Frontal cortex (tissue), 4 donors: ENCODE results near the gene GASK1A. TPM values are rescaled to one million over a fixed set of nuclear protein-coding genes. Genes with fewer than 3 reads are reported as not detected.

Experiments
- DNase-seq, 2 donors: peaks; one replicate each; pipeline ENCODE4 v3.0.0; 2012; ENCODE audit warnings: low spot score in 2 of 2
- FAIRE-seq: peaks from 2 replicates; lab custom pipeline; 2012; peaks lifted over from hg19 to GRCh38; lab: Jason Lieb, UNC
- total RNA-seq: library from RNA; depleted of rRNA; stranded (reverse); fragments of >200 nt; gene quantifications from one replicate; pipeline ENCODE4 v1.2.3, GENCODE V29; 2014
- donor health status: control.
- donor health status: control.
- donor health status: control.

GASK1A gene
- total RNA-seq, 1 donor from 2014 or later, result 4.5 TPM

DNA sequence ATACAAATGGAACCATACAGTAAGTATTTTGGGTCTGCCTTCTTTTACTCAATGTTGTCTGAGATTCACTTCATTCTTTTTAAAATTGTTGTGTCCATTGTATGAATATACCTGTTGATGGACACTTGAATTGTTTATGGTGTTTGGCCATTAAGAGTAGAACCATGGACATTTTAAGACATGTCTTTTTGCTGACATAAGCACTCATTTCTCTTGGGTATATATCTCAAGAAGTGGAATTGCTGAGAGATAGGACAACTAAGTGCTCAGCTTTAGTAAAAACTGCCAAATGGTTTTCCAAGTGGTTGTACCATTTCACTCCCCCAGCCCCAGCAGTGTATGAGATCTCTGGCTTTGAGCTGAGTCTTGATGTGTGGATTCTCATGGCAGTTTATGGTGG is 98.6 kb downstream of the GASK1A start:
- no peak for DNase-seq
- no peak for FAIRE-seq

DNA sequence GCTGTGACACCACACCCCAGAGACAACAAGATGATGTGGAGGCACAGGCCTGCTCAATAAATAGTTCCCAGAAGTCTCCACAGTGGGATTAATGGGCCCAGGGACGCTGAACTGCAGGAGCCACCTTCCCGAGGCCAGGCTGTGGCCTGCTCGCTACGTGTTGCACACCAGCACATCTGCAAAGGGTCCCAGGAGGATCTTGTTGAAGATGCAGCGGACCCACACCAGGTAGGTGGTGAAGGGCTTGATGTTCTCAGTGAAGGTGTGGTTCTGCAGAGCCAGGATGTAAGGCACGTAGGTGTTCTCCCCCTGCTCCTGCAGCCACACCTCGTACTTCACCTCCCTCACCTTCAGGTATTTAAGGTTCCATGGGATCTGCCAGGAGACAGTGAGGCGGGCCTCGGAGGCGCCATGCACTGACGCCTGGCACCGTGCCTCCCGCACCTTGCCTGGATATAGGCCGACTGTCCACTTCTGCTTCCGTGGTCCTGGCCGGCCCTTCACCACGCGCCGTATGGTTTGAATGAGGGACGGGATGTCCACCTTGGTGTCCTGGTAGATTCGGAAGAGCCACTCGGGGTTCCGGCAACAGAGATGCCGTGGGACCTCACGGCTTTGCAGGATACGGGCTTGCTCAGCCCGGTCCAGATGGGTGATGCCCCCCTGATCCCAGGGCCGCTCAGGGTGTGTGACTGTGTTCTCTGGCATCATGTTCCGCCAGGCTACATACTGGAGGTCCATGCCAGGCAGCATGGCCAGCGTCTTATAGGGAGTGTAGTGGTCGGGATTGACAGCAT is 100.6 kb downstream of the GASK1A start:
- no peak for DNase-seq
- FAIRE-seq, result no peak

DNA sequence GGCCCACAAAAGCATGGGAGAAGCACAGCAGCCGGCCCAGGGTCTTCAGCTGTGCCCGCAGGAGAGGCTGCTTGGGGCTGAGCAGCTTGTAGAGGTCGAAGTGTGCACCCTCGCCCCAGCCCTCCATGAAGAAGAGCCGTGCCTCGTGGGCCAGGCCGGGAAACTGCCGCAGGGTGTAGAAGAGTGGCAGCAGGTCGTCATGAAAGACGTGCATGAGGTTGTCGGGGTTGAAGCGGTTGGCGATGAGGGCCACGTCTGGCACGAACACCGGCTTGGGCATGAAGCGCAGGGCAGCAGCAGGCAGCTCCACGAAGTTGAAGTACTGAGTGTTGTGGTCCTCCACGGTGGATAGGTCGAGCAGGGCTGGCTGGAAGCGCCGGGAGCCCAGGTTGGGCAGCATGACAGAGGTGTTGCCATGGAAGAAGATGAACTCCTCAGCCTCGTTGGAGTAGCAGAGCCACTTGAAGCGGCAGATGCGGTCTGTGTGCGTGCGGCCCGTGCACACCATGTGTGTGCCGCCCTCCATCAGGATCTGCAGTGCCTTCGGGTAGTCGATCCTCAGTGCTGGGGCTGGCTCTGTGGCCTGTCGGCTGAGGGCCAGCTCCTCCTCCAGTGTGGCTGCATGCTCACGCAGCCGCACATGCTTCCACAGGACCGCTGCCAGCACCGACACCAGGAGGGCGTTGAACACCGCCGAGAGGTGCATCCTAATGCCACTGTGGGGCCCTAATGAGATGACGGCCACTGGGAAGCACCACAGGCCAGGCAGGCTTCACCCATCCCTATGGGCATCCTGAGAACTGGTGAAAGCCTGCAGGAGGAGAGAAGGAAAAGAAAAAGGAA is 101.8 kb downstream of the GASK1A start:
- no peak for DNase-seq
- FAIRE-seq, result no peak

DNA sequence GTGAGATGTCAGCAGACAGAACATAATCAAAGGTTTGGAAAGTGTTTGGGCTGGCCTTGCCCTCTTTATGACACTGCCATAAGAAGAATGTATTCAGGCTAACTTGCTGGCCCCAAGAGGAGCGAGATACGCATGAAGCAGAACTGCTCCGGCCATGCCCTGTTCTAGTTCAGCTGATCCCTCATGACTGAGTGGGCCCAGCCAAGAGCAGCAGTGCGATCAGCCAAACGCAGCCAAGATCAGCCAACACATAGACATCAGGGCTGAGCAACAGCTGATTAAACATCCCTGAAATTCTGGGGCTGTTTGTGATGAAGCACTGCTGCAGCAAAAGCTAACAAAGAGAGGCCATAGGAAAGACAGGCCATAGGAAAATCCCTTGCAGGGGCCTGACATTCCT is 102.7 kb downstream of the GASK1A start:
- FAIRE-seq (no peak), DNase-seq (no peak)

DNA sequence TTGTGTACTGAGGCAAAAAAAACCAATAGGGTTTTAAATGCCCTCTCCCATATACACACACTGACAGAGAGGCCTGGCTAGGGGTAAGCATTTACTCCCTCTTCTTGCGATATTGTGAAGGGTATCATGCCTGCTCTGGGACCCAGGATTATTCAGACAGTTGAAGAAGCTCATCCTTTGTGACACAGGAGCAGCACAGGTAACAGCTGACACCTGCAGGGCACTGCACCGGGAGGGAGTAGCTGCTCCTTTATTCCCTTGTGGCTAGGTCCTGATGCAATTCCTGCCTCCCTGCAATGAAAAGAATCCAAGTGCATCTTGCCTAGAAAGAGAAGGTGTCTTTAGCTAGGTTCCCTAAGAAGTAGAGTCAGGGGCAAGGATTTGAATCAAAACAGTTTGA is 103.3 kb downstream of the GASK1A start:
- FAIRE-seq (no peak), DNase-seq (no peak)

DNA sequence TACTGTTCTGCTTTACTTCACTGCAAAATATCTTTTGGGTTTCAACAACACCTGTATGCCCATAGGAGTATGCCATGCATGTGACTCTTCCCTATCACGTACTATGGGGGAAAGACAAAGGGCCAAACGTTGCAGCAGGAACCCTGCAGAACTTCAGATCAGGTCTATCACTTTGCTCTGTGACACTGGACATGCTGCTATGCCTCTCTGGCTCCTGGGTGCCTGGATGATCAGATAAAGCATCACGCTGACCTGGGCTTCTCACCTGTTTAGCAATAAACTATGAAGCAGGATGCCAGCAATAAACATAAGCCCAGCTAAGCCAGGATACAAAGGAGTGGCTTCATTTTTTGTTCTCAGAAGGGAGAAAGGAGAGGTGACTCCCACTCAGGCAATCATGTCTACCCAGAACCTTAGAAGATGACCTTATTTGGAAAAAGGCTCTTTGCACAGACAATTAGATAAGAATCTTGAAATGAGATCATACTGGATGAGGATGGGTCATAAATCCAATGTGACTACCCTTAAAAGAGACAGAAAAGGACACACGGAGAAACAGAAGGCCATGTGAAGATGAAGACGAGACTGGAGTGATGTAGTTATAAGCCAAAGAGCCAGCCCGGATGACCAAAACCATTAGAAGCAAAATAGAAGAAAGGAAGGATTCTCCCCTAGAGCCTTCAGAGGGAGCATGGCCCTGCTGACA is 107.5 kb downstream of the GASK1A start:
- FAIRE-seq (no peak), DNase-seq (no peak)

DNA sequence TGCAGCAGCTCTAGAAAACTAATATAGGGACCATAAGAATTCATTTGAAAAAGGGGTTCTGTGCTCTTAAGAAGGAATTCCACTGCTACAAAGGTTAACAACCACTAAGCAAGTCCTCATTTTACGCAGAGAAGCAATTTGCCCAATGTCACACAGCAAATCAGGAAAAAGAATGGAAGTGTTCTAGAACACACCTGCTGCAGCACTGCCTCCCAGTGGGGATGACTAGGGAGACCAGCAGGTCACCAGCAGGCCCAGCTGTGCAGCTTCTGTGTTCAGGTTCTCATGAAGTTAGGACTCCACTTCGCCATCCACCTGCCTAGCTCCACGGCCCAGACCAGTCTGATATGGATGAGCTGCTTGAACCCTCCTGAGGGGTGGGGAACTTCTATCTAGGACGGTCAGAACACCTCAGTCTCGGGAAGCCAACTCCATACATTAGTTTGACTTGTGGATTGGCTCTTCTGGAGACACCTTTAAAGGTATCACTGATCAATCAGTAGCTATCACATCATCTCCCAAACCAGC is 108.2 kb downstream of the GASK1A start:
- DNase-seq (no peak), FAIRE-seq (no peak)

DNA sequence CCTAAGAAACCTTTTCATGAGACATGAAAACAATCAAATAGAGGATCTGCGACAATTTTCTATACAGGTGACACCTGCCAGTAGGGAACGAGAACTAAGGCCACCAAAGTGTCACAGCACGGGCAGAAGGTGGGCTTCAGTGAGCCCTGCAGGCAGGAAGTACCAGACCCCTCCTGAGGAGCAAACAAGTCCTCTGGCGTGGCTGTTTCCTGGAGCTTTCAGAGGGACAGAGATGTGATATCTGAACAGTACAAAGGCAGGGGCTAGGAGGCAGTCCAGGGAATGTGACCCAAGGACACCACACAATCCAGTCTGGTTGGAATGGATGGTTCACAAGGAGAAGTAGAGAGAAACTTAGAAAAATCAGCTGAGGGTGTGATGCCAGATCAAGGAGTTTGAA is 110.0 kb downstream of the GASK1A start:
- DNase-seq (no peak), FAIRE-seq (no peak)

DNA sequence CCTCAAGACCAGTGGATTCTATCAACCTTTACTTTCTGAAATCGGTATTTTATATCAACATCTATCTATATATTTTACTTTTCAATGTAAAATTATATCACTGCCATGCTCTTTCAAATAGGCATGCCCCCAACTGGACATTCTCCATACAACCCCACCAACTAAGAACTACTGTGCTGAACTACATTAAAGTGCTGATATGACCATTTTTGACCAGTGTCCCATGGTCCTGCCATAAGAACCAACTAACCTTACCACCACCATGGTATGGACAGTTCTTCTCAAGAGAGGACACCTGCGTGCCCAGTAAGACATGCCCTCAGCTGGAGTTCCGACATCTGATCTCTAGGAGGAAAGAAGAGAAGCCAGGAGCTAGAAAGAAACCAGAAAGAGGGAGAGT is 111.1 kb downstream of the GASK1A start:
- FAIRE-seq, result no peak
- DNase-seq, result no peak

DNA sequence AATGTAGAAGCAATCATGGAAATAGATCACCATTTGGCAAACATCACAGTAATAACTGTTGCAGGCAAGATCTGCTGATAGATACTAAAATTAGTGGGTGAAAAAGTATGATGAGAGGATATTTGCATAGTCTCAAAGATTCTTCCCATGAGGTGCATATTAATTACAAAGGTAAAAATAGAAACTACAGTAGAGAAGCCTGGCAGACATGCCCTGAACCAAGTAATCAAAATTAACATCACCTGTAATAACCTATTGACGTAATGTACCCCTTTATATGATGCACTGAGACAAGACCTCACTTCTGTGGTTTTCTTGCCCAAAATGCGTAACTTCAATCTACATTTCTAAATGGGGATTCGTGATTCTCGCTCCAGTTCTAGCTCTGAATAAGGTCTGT is 112.4 kb downstream of the GASK1A start:
- no peak for DNase-seq
- FAIRE-seq, result no peak

DNA sequence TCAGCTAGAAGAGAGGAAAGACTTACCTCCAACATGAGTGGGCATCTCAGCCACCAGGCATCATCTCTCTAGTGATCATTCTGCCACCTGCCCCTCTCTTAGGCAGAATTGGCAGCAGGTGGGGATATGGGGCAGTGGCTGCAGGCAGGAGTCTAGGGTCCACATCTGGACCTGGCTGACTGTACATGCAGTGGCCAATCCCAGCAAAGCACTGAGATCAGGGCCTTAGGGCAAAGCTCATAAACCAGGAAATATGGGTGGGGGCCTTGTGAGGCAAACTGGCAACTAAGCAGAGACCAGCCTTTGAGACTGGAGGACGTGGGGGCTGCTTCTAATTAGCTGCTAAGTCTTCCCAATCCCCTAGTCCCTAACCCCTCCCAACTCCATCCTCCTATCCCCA is 113.9 kb downstream of the GASK1A start:
- DNase-seq, result no peak
- FAIRE-seq, result no peak

DNA sequence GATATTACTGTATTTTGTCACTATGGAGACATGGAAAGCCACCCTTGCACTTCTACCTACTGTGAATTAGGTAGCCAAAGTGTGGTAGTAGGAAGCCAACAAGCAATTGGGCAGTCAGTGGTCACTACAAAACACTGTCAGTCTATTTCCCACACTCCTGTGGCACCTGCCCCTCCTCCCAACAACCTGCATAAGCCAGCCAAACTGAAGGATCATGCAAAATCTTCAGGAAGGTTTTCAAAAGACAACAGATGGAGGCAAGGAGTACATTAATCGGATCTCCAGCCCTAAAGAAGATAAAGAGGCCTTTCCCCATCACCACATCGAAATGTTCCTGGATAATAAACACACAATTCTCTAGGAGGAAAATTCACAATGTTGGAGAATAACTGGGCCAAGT is 114.9 kb downstream of the GASK1A start:
- no peak for FAIRE-seq

DNA sequence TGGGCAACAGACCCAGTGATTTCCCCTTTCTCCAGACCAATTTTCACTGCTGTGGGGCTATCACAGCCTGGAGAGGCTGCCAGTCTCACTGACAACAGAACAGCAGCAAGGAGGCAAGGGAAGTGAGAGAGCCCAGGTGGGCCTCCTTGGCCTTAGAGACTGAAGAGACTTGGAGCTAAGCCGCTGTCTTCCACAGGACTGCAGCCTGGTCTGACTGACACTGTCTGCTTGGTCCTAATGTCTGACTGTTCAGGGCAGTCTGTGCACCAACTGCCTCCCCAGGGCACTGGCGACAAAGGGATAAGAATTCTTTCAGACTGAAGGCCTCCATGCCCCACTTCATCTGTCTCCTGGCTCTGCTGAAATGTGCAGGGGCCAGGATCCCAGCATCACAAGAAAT is 115.3 kb downstream of the GASK1A start:
- DNase-seq (no peak), FAIRE-seq (no peak)

More for the DNA sequence above, 114.9 kb downstream of the GASK1A start:
- no peak for DNase-seq

DNA sequence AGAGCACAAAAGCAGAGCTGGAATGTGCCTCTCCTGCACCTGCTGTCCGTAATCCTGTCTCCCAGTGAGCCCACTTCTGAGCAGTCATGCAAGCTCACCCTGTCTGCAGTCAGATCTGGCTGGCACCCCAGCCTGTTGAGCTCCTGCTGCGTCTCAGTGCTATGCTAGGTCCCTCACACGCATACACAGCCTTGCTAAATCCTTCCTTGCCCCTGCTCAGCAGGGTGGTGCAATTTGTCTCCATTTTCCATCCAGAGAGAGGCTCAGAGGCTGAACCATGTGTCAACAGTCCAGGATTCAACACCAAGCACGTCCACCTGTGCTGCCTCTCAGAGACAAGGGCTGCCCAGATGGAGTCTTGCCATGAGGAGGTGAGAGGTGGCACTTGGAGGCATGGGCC is 115.7 kb downstream of the GASK1A start:
- FAIRE-seq (no peak), DNase-seq (no peak)

DNA sequence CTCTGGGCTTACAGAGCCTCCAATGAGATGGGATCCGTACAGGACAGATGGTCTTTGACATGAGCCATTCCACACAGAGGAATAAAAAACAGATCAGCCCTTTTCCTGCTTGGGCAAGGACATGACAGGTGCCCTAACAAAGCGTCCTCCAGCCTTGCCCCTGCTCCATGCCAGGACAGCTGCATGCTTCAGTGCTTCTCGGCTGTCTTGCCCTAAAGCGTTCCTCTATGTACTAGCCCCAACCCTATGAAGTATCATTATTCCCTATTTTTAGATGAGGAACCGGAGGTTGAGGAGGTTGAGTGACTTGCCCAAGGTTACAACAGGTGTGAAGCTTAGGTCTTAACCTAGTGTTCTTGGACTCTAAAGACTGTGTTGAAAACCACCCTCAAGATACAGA is 116.3 kb downstream of the GASK1A start:
- no peak for FAIRE-seq
- DNase-seq, result no peak

DNA sequence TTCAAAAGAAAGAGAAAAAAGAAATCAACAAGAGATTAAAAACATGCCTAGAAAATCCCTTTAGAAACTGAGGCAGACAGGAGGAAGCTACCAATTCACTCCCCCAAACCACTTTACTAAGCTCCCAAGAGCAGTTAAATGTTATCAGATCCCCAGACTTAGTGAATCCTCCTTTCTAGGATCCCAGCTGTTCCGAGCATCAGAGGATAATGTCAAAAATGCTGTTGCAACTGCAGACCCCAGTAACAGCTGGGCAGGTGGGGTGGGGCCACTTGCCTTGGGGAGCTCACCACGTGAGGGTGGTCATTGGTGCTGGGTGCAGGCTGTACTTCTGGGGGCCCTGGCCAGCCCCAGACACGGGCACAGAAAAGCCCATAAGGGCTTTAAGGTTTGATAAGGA is 117.7 kb downstream of the GASK1A start:
- DNase-seq (no peak), FAIRE-seq (no peak)

DNA sequence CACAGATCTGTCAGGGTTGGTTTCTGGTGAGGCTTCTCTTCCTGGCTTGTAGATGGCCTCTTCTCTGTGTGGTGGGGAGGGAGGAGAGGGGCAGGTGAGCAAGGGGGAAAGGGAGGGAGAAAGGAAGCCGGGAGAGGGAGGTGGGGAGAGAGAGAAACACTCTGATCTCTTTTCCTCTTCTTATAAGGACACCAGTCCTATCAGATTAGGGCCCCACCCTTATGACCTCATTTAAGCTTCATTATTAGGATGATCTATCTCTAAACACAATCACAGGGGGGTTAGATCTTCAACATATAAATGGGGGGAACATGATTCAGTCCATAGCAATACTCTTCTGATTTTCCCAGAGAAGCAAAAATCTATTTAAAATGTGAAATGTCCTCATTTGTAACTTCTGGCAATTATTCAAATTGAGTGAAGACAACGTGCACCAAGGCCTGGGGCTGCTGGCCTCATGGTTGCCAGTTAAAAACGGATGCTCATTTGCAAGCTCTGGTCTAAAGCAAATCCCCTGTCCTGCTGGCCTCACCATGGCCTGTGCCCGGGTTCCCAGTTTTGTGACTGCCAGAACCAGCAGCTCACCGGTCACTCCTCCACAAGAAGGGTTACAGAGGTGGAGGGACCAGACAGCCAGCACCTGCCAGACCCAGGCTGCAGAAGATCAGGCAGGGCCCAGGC is 118.4 kb downstream of the GASK1A start:
- DNase-seq (no peak), FAIRE-seq (no peak)

DNA sequence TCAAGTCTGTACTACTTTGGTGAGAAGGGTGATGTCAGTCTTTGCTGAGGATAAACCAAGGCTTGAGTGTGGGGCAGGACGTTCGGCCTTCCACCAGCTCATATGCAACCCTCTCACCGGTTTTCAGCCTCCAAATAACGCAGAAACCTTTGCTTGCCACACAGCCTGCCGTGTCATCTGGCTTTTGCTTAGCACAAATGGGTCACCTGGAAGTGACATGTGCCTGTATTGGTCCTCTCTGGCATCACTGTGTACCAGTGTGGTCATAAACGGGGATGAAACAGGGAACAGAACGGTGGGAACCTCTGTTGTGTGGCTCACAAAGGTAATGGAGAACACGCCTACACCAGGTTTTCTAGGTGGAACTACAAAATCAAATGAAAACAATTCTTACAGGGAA is 119.7 kb downstream of the GASK1A start:
- FAIRE-seq (no peak), DNase-seq (no peak)

DNA sequence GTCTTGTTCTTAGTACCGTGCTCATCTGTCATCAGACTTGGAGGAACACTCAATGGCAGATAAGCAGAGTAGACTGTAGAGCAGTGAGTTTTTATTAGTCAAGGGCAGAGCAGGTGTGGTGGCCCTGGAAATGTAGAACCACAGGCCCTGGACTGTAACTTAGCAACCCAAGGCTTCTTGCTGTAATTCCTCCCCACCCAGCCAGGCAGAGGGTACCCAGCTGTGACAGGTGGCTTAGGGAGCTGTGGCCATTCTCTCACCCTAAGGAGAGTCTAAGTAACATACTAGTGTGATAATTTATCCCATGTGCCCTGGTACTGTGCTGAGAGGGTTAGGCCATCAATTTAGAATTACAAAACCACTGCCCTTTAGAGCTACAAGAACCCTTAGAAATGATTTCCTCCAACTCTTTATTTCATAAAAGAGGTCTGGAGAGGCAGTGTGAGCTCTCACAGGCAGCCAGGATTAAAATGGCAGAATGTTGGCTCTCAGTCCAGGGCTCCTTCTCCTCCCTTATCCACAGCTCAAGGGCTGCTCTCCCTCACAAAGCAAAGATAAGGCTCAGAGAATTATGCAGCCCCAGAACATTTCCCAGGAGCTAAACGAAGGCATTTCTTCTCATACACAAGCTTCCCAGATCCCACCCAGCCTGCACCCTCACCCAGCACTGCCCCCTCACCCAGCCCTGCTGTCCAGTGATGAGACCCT is 123.8 kb downstream of the GASK1A start:
- FAIRE-seq, result no peak
- no peak for DNase-seq
